HepG2 (cell line): ENCODE measurements around the gene COLEC12. TPM values are rescaled to one million over a fixed set of nuclear protein-coding genes. Genes with fewer than 3 reads are reported as not detected.

Source experiments
- ATAC-seq: fragments of 200-7000 bp; cut with Tn5 transposase; 3 replicates; pipeline ENCODE4 v1.9.1; 2020; ENCODE audit warnings: mild to moderate bottlenecking, moderate library complexity
- BruUV-seq: library from RNA; stranded (reverse); fragments of 400-500 nt; replicated peaks from 2 replicates; lab custom pipeline; 2021; lab: Mats Ljungman, UMichigan
- CTCF ChIA-PET: fragments of 300-600 bp; formaldehyde crosslinking; extraction: SDS; loops from one replicate; lab custom pipeline; 2021; ENCODE audit warnings: low total read pairs, inconsistent platforms, low intra/inter-chr PET ratio; lab: Yijun Ruan, JAX
- POLR2A ChIA-PET: fragments of 350-600 bp; sonication (Branson Sonifier 250); formaldehyde crosslinking; loops from one replicate; lab custom pipeline; 2020; ENCODE audit warnings: antibody characterized with exemption, inconsistent platforms; lab: Yijun Ruan, JAX
- DNase-seq: peaks from one replicate; pipeline ENCODE4 v3.0.0-alpha.2; 2015; ENCODE audit warnings: low spot score
- FAIRE-seq: peaks from 3 replicates; lab custom pipeline; 2011; peaks lifted over from hg19 to GRCh38; lab: Jason Lieb, UNC
- H2AFZ ChIP-seq: one replicate; pipeline ENCODE4 v1.6.1; 2011; ENCODE audit warnings: low read length, inconsistent platforms
- H3K27ac ChIP-seq: fragments of 300-600 bp; 3 replicates; pipeline ENCODE4 v1.8.0; 2011; ENCODE audit warnings: mixed run types, mild to moderate bottlenecking, mixed read lengths, low read length, inconsistent platforms; ENCODE audit not compliant: insufficient read depth; ENCODE audit errors: extremely low read length
- H3K27me3 ChIP-seq, 2 experiments: fragments of 200-600 bp in 1 of 2; 2 replicates in 1 of 2; 3 replicates in 1 of 2; pipeline versions ENCODE4 v1.6.0 to v1.8.0; 2011; ENCODE audit warnings: low read length in 2 of 2, mild to moderate bottlenecking in 2 of 2, moderate library complexity in 2 of 2, inconsistent platforms in 1 of 2; ENCODE audit not compliant: insufficient read depth in 2 of 2, control insufficient read depth in 1 of 2
- H3K36me3 ChIP-seq, 2 experiments: fragments of 200-600 bp in 1 of 2; replicated peaks in 1 of 2; 2 replicates in 1 of 2; 3 replicates in 1 of 2; pipeline versions ENCODE4 v1.5.1 to v1.8.0; 2011; ENCODE audit warnings: low read length in 2 of 2, inconsistent platforms in 1 of 2; ENCODE audit not compliant: insufficient read depth in 2 of 2, control insufficient read depth in 1 of 2
- H3K4me1 ChIP-seq: 2 replicates; pipeline ENCODE4 v1.5.1; 2012; ENCODE audit warnings: low read length, inconsistent platforms; ENCODE audit not compliant: insufficient read depth
- H3K4me2 ChIP-seq: 2 replicates; pipeline ENCODE4 v1.6.0; 2011; ENCODE audit warnings: low read depth, low read length, inconsistent platforms
- H3K4me3 ChIP-seq, 3 experiments: fragments of 200-600 bp in 1 of 3; sonication (generic), shearing (Covaris generic) in 1 of 3; replicated peaks in 1 of 3; 2 replicates each; pipeline ENCODE4 v1.5.1; 2011 to 2016; ENCODE audit warnings: low read length in 3 of 3, inconsistent platforms in 2 of 3, low read depth in 2 of 3, mild to moderate bottlenecking in 2 of 3, control low read depth in 1 of 3, mixed read lengths in 1 of 3; ENCODE audit not compliant: insufficient read depth in 1 of 3
- H3K79me2 ChIP-seq: one replicate; pipeline ENCODE4 v1.6.1; 2011; ENCODE audit warnings: low read length, inconsistent platforms; ENCODE audit not compliant: insufficient read depth
- H3K9ac ChIP-seq: 2 replicates; pipeline ENCODE4 v1.6.0; 2011; ENCODE audit warnings: mild to moderate bottlenecking, low read depth, low read length, inconsistent platforms; ENCODE audit not compliant: insufficient read depth
- H3K9me3 ChIP-seq: 2 replicates; pipeline ENCODE4 v1.5.1; 2012; ENCODE audit warnings: mild to moderate bottlenecking, low read length
- H4K20me1 ChIP-seq: 2 replicates; pipeline ENCODE4 v1.6.0; 2011; ENCODE audit warnings: inconsistent platforms, mild to moderate bottlenecking, low read length, moderate library complexity; ENCODE audit not compliant: insufficient read depth
- FOSL2 ChIP-seq: sonication (generic); formaldehyde crosslinking; IDR thresholded peaks from 2 replicates; pipeline ENCODE4 v1.4.0; 2020; ENCODE audit warnings: missing genetic modification reagents
- GPBP1L1 ChIP-seq: sonication (generic); formaldehyde crosslinking; IDR thresholded peaks from 2 replicates; pipeline ENCODE4 v1.5.0; 2020; ENCODE audit warnings: mild to moderate bottlenecking, missing genetic modification reagents
- GPN1 ChIP-seq: sonication (generic); formaldehyde crosslinking; IDR thresholded peaks from 2 replicates; pipeline ENCODE4 v1.5.1; 2020; ENCODE audit warnings: missing genetic modification reagents, borderline replicate concordance
- KLF12 ChIP-seq: sonication (generic); formaldehyde crosslinking; IDR thresholded peaks from 2 replicates; pipeline ENCODE4 v1.4.0; 2020; ENCODE audit warnings: missing genetic modification reagents, borderline replicate concordance
- MZF1 ChIP-seq: sonication (generic); formaldehyde crosslinking; IDR thresholded peaks from 2 replicates; pipeline ENCODE4 v1.8.1; 2023; ENCODE audit warnings: mild to moderate bottlenecking, missing genetic modification reagents, borderline replicate concordance
- NFE2L1 ChIP-seq: sonication (generic); formaldehyde crosslinking; IDR thresholded peaks from 2 replicates; pipeline ENCODE4 v1.4.0; 2020; ENCODE audit warnings: missing genetic modification reagents, mild to moderate bottlenecking, borderline replicate concordance
- NR0B2 ChIP-seq: sonication (generic); formaldehyde crosslinking; IDR thresholded peaks from 2 replicates; pipeline ENCODE4 v1.4.0; 2020; ENCODE audit warnings: mild to moderate bottlenecking, missing genetic modification reagents
- NR2F6 ChIP-seq, 2 experiments: IDR thresholded peaks; 2 replicates each; pipeline ENCODE4 v1.6.1; 2016; ENCODE audit warnings: antibody characterized with exemption in 1 of 2, mild to moderate bottlenecking in 1 of 2
- ZNF17 ChIP-seq: sonication (generic); formaldehyde crosslinking; IDR thresholded peaks from 2 replicates; pipeline ENCODE4 v1.5.0; 2020; ENCODE audit warnings: mild to moderate bottlenecking, missing genetic modification reagents
- ZNF432 ChIP-seq: sonication (generic); formaldehyde crosslinking; IDR thresholded peaks from 2 replicates; pipeline ENCODE4 v1.5.0; 2020; ENCODE audit warnings: missing genetic modification reagents, mild to moderate bottlenecking, borderline replicate concordance
- ZNF687 ChIP-seq: sonication (generic); formaldehyde crosslinking; IDR thresholded peaks from 2 replicates; pipeline ENCODE4 v1.5.1; 2020; ENCODE audit warnings: mild to moderate bottlenecking, missing genetic modification reagents, moderate library complexity
- ZSCAN30 ChIP-seq: sonication (generic); formaldehyde crosslinking; IDR thresholded peaks from 2 replicates; pipeline ENCODE4 v1.5.0; 2020; ENCODE audit warnings: mild to moderate bottlenecking, missing genetic modification reagents
- WGBS: methylation state at CpG from one replicate; pipeline ENCODE4 v1.1.6; 2017; ENCODE audit warnings: low lambda C conversion rate; 5-methylcytosine and 5-hydroxymethylcytosine counted together
- in situ Hi-C: cut with HindIII; loops from 2 replicates; pipeline ENCODE4 v1.10.0; 2017; ENCODE audit warnings: low pct_unique_long_range_greater_than_20kb; ENCODE audit not compliant: extremely low pct_ligation_motif_present
- intact Hi-C: fragments of 100-400 bp; cut with micrococcal nuclease; formaldehyde crosslinking; loops from one replicate; pipeline ENCODE4 v1.10.0; 2022; ENCODE audit not compliant: unreplicated experiment
- polyA plus RNA-seq, 8 experiments: library from polyadenylated mRNA; depleted of rRNA in 3 of 8; stranded (reverse) in 7 of 8; unstranded in 1 of 8; fragments of >200 nt; fragmentation: Illumina TruSeq in 4 of 8; extraction: Trizol in 4 of 8; gene quantifications; 2 replicates each; pipeline versions ENCODE4 v1.2.1 to v1.2.3, GENCODE V29; 2011 to 2016; ENCODE audit warnings: low read depth in 4 of 8, missing spikeins in 1 of 8, mixed read lengths in 1 of 8; ENCODE audit not compliant: insufficient read depth in 1 of 8
- total RNA-seq, 5 experiments: library from RNA; depleted of rRNA; stranded (reverse); fragments of >200 nt; fragmentation: Illumina TruSeq; extraction: Trizol; gene quantifications; 2 replicates each; pipeline ENCODE4 v1.2.3, GENCODE V29; 2016; ENCODE audit warnings: low read depth in 1 of 5

COLEC12 gene
- total and polyA plus RNA-seq, 2 of the 13 experiments (the other 11 are each of a cell fraction or from before 2014, with no cell fraction given), result 0.02 to 0.11 TPM

GRCh38 chr18:421247-422155 lies 79.0 kb downstream of the COLEC12 start:
- peak; percentile 76 for ATAC-seq
- H4K20me1 ChIP-seq, result no peaks in the 10 kb centered on the region

GRCh38 chr18:420661-421246 lies 79.7 kb downstream of the COLEC12 start:
- WGBS, result 71% methylated on average over 3 of the region's 3 CpGs
- FAIRE-seq, result no peak
- CTCF ChIA-PET, result no interaction called here
- no peaks in the 10 kb centered on the region for H3K36me3 ChIP-seq
- intact Hi-C loops, result no loop called here
- no peaks in the 10 kb centered on the region for H4K20me1 ChIP-seq
- no TSS peak for BruUV-seq
- H3K4me2 ChIP-seq, result no peak overlapping the region
- no peak overlapping the region for H2AFZ ChIP-seq
- H3K79me2 ChIP-seq, result no peaks in the 10 kb centered on the region
- no peak overlapping the region for H3K27ac ChIP-seq
- no peak overlapping the region for H3K4me3 ChIP-seq
- no peak for ATAC-seq
- no peaks in the 10 kb centered on the region for H3K27me3 ChIP-seq
- H3K4me1 ChIP-seq, result no peaks in the 10 kb centered on the region
- H3K9ac ChIP-seq, result no peak overlapping the region
- POLR2A ChIA-PET, result no interaction called here
- no peaks in the 10 kb centered on the region for H3K9me3 ChIP-seq
- in situ Hi-C loops, result no loop called here
- DNase-seq, result no peak
- TF ChIP-seq ZNF687 (CRISPR knock-in tag) (no peak), GPBP1L1 (no peak), MZF1 (CRISPR knock-in tag) (no peak), ZSCAN30 (CRISPR knock-in tag) (no peak), ZNF432 (CRISPR knock-in tag) (no peak), GPN1 (CRISPR knock-in tag) (no peak)

More at GRCh38 chr18:421247-422155, 79.0 kb downstream of the COLEC12 start:
- Histone ChIP-seq H3K4me2 (no peak overlapping the region), H3K27ac (no peak overlapping the region), H3K36me3 (no peaks in the 10 kb centered on the region), H3K9me3 (no peaks in the 10 kb centered on the region), H3K4me3 (no peak overlapping the region), H3K4me1 (no peaks in the 10 kb centered on the region), H3K79me2 (no peaks in the 10 kb centered on the region), H3K9ac (no peak overlapping the region), H3K27me3 (no peaks in the 10 kb centered on the region), H2AFZ (no peak overlapping the region)
- FAIRE-seq, result no peak
- no TSS peak for BruUV-seq
- ChIA-PET CTCF (no interaction called here), POLR2A (no interaction called here)
- WGBS, result 20% methylated on average over 6 of the region's 6 CpGs
- in situ Hi-C loops (no loop called here), intact Hi-C loops (no loop called here)
- no peak for TF ChIP-seq KLF12
- TF ChIP-seq NFE2L1, result no peak
- no peak for TF ChIP-seq NR0B2 (CRISPR knock-in tag)
- TF ChIP-seq NR2F6 (IDR thresholded peaks at IDR 0.05), result no peak
- TF ChIP-seq NR2F6 (CRISPR knock-in tag; IDR thresholded peaks at IDR 0.05), result no peak
- TF ChIP-seq FOSL2, result peak; percentile 72
- TF ChIP-seq ZNF17 (CRISPR knock-in tag), result no peak
- TF ChIP-seq, all 625 proteins: peak for 1
- peak; percentile 14 for DNase-seq
